LNCAP (cell line): ENCODE data around the gene PHF3.

ENCODE experiments used
- CTCF ChIP-seq: fragments of 450-650 bp; IDR thresholded peaks from 2 replicates; pipeline ENCODE4 v1.5.1; 2017; ENCODE audit warnings: mild to moderate bottlenecking

PHF3 gene

GRCh38 chr6:63649847-63650265 is 14.3 kb downstream of the PHF3 start:
- TF ChIP-seq CTCF, result no peak

- no peak for TF ChIP-seq CTCF
These were observed 17.4 kb downstream of the PHF3 start for GRCh38 chr6:63652980-63653379.

- no peak for TF ChIP-seq CTCF
These were observed 25.2 kb downstream of the PHF3 start for GRCh38 chr6:63660757-63661156.

GRCh38 chr6:63661769-63662168 is 26.2 kb downstream of the PHF3 start:
- no peak for TF ChIP-seq CTCF

GRCh38 chr6:63663147-63663955 is 27.7 kb downstream of the PHF3 start:
- no peak for TF ChIP-seq CTCF

- TF ChIP-seq CTCF, result no peak
These were observed 28.3 kb downstream of the PHF3 start for GRCh38 chr6:63663956-63664281.

GRCh38 chr6:63671098-63671754 is 35.6 kb downstream of the PHF3 start:
- no peak for TF ChIP-seq CTCF
